GM12891 (cell line): ENCODE results near the gene FAM174C.

Source experiments
- POLR2A ChIP-seq: IDR thresholded peaks from 2 replicates; pipeline ENCODE4 v1.6.1; 2011; ENCODE audit warnings: low read depth, low read length, control low read depth
- POLR2AphosphoS5 ChIP-seq: IDR thresholded peaks from 2 replicates; pipeline ENCODE4 v1.6.1; 2011; ENCODE audit warnings: low read depth, low read length, control low read depth
- SPI1 ChIP-seq: IDR thresholded peaks from 2 replicates; pipeline ENCODE4 v1.6.1; 2011; ENCODE audit warnings: low read depth, low read length, control low read depth
- TAF1 ChIP-seq: IDR thresholded peaks from 2 replicates; pipeline ENCODE4 v1.6.1; 2011; ENCODE audit warnings: low read depth, low read length, control low read depth

DNA sequence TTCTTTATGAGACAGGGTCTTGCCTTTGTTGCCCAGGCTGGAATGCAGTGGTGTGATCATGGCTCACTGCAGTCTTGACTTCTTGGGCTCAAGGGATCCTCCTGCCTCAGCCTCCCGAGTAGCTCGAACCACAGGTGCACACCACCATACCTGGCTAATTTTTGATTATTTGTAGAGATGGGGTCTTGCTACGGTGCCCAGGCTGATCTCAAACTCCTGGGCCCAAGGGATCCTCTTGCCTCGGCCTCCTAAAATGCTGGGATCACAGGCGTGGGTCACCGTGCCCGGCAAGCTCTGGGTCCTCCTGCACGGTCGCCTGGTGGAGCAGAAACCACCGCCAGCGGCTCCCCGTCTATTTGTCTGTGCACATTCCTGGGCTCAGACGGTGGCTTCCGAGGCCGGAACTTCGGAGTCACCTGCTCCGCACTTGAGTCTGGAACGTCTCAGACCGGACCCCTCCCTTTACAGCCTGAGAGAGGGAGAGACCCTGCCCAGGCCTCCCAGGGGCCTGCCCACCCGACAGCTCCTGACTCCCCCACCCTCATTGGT, 32.5 kb downstream of the FAM174C start:
- TF ChIP-seq POLR2AphosphoS5 (no peak), POLR2A (no peak), TAF1 (no peak), SPI1 (no peak)
